K562 (cell line): ENCODE measurements around the gene LAP3. TPM values are rescaled to one million over a fixed set of nuclear protein-coding genes. Genes with fewer than 3 reads are reported as not detected.

ENCODE experiments used
- ARNT ChIP-seq, 2 experiments: fragments of 450-650 bp; IDR thresholded peaks; 2 replicates each; pipeline ENCODE4 v1.6.1; 2016; ENCODE audit warnings: mild to moderate bottlenecking in 1 of 2
- ATF7 ChIP-seq: fragments of 450-650 bp; IDR thresholded peaks from 2 replicates; pipeline ENCODE4 v1.7.1; 2014; ENCODE audit warnings: mild to moderate bottlenecking, moderate library complexity
- DNMT1 ChIP-seq: fragments of 450-650 bp; IDR thresholded peaks from 2 replicates; pipeline ENCODE4 v1.6.1; 2016; ENCODE audit warnings: antibody characterized with exemption, mild to moderate bottlenecking
- E2F6 ChIP-seq, 2 experiments: IDR thresholded peaks; 2 replicates each; pipeline ENCODE4 v1.6.1; 2011; ENCODE audit warnings: borderline replicate concordance in 1 of 2, control low read depth in 1 of 2, low read depth in 1 of 2, low read length in 1 of 2, mild to moderate bottlenecking in 1 of 2, mixed read lengths in 1 of 2, moderate library complexity in 1 of 2; ENCODE audit not compliant: insufficient read depth in 1 of 2, insufficient read length in 1 of 2, poor library complexity in 1 of 2, severe bottlenecking in 1 of 2; ENCODE audit errors: extremely low read depth in 1 of 2
- ELF1 ChIP-seq: fragments of 200-800 bp; sonication (Bioruptor generic); IDR thresholded peaks from 2 replicates; pipeline ENCODE4 v1.6.1; 2016; ENCODE audit warnings: missing genetic modification characterization, missing compliant biosample characterization
- FOXK2 ChIP-seq, 2 experiments: fragments of 450-650 bp; IDR thresholded peaks in 1 of 2; conservative IDR thresholded peaks in 1 of 2; 2 replicates each; pipeline ENCODE4 v1.6.1; 2016; ENCODE audit warnings: low read depth in 2 of 2, mild to moderate bottlenecking in 1 of 2
- FOXP1 ChIP-seq: sonication (generic); formaldehyde crosslinking; IDR thresholded peaks from 2 replicates; pipeline ENCODE4 v1.8.0; 2022; ENCODE audit warnings: mild to moderate bottlenecking, missing genetic modification reagents
- GABPA ChIP-seq: fragments of 200-800 bp; sonication (Bioruptor generic); conservative IDR thresholded peaks from 2 replicates; pipeline ENCODE4 v1.6.1; 2016; ENCODE audit warnings: low read depth, missing genetic modification characterization, missing compliant biosample characterization
- GABPB1 ChIP-seq: sonication (generic); formaldehyde crosslinking; IDR thresholded peaks from 2 replicates; pipeline ENCODE4 v1.8.0; 2022; ENCODE audit warnings: mild to moderate bottlenecking, missing genetic modification reagents
- HDAC1 ChIP-seq, 2 experiments: fragments of 450-650 bp; IDR thresholded peaks; 2 replicates each; pipeline ENCODE4 v1.6.1; 2016 to 2017; ENCODE audit warnings: inconsistent platforms in 1 of 2, mild to moderate bottlenecking in 1 of 2, moderate library complexity in 1 of 2
- HDAC2 ChIP-seq: fragments of 450-650 bp; IDR thresholded peaks from 2 replicates; pipeline ENCODE4 v1.6.1; 2016; ENCODE audit warnings: mild to moderate bottlenecking
- HNRNPK ChIP-seq: fragments of 200-400 bp; formaldehyde crosslinking; IDR thresholded peaks from one replicate; pipeline ENCODE4 v1.6.1; 2018; ENCODE audit warnings: mild to moderate bottlenecking, low read depth, low read length; ENCODE audit not compliant: poor library complexity, severe bottlenecking
- MAZ ChIP-seq, 2 experiments: fragments of 450-650 bp in 1 of 2; sonication (generic) in 1 of 2; formaldehyde crosslinking; IDR thresholded peaks in 1 of 2; conservative IDR thresholded peaks in 1 of 2; 2 replicates each; pipeline versions ENCODE4 v1.4.0 to v1.5.0; 2020; ENCODE audit warnings: mild to moderate bottlenecking in 1 of 2, missing genetic modification reagents in 1 of 2
- MYC ChIP-seq, 2 experiments: fragments of 250-450 bp in 1 of 2; sonication (Bioruptor Pico) in 1 of 2; IDR thresholded peaks; 2 replicates each; pipeline versions ENCODE4 v1.5.1 to v1.6.1; 2012 to 2021; ENCODE audit warnings: low read depth in 2 of 2, borderline replicate concordance in 1 of 2, improper control_type of control experiment in 1 of 2, low read length in 1 of 2, mild to moderate bottlenecking in 1 of 2, moderate library complexity in 1 of 2
- POLR2G ChIP-seq: fragments of 200-400 bp; formaldehyde crosslinking; IDR thresholded peaks from 2 replicates; pipeline ENCODE4 v1.6.1; 2017; ENCODE audit warnings: low read depth, mild to moderate bottlenecking, antibody characterized with exemption, low read length, moderate library complexity
- RBBP5 ChIP-seq: fragments of 200-600 bp; sonication (generic); IDR thresholded peaks from 2 replicates; pipeline ENCODE4 v1.6.1; 2012; ENCODE audit warnings: borderline replicate concordance, mild to moderate bottlenecking, low read length, control low read depth, inconsistent platforms; ENCODE audit not compliant: insufficient read depth, poor library complexity, severe bottlenecking
- RBM39 ChIP-seq: fragments of 200-400 bp; formaldehyde crosslinking; optimal IDR thresholded peaks from 2 replicates; pipeline ENCODE3; 2018; ENCODE audit warnings: low read depth, low read length
- SAP30 ChIP-seq: fragments of 200-600 bp; sonication (generic); IDR thresholded peaks from 2 replicates; pipeline ENCODE4 v1.6.1; 2012; ENCODE audit warnings: borderline replicate concordance, low read depth, mild to moderate bottlenecking, moderate library complexity, low read length, control low read depth, inconsistent platforms; ENCODE audit not compliant: insufficient read depth, poor library complexity, severe bottlenecking
- SIN3A ChIP-seq, 2 experiments: fragments of 150-350 bp in 1 of 2; IDR thresholded peaks; 2 replicates each; pipeline ENCODE4 v1.6.1; 2011 to 2016; ENCODE audit warnings: borderline replicate concordance in 2 of 2, low read depth in 2 of 2, low read length in 2 of 2, mild to moderate bottlenecking in 2 of 2, moderate library complexity in 2 of 2; ENCODE audit not compliant: control insufficient read depth in 1 of 2
- TBP ChIP-seq: optimal IDR thresholded peaks from 2 replicates; pipeline ENCODE3; 2011; ENCODE audit warnings: low read depth, low read length, improper control_type of control experiment
- ZNF134 ChIP-seq: fragments of 250-450 bp; sonication (Bioruptor Pico); conservative IDR thresholded peaks from 2 replicates; pipeline ENCODE4 v1.4.0; 2020
- ZNF184 ChIP-seq: sonication (generic); formaldehyde crosslinking; IDR thresholded peaks from 2 replicates; pipeline ENCODE4 v1.5.0; 2020; ENCODE audit warnings: missing genetic modification reagents
- ZNF445 ChIP-seq: fragments of 250-450 bp; sonication (Bioruptor Pico); IDR thresholded peaks from 2 replicates; pipeline ENCODE4 v1.4.0; 2020; ENCODE audit warnings: low read depth, mild to moderate bottlenecking, moderate library complexity
- polyA plus RNA-seq, 8 experiments: library from polyadenylated mRNA; depleted of rRNA in 4 of 8; stranded (reverse) in 5 of 8; unstranded in 3 of 8; fragments of >200 nt; fragmentation: Nextera tagmentation in 2 of 8; fragmentation: Illumina TruSeq in 1 of 8; extraction: Ambion mirVana in 2 of 8; extraction: Trizol in 1 of 8; gene quantifications; 2 replicates each; pipeline versions ENCODE4 v1.2.1 to v1.2.3, GENCODE V29; 2011 to 2014; ENCODE audit warnings: inconsistent platforms in 1 of 8, missing spikeins in 1 of 8
- total RNA-seq, 7 experiments: library from RNA; depleted of rRNA in 6 of 7; stranded (reverse); fragments of >200 nt in 6 of 7; fragmentation: Illumina TruSeq in 2 of 7; extraction: Trizol in 2 of 7; gene quantifications; 2 replicates each; pipeline versions ENCODE4 v1.2.1 to v1.2.3, GENCODE V29; 2011 to 2021; ENCODE audit warnings: low replicate concordance in 1 of 7
- TF ChIP-seq, protein P1 (sequence below): sonication (generic); formaldehyde crosslinking; IDR thresholded peaks from 2 replicates; pipeline ENCODE4 v1.8.0; 2022; ENCODE audit warnings: missing genetic modification reagents, mild to moderate bottlenecking, moderate library complexity, borderline replicate concordance

Gene LAP3
- total and polyA plus RNA-seq, 9 of the 15 experiments (the other 6 are each of a cell fraction or from before 2014, with no cell fraction given): 82.3 to 170 (median 107) TPM

GRCh38 chr4:17576932-17577664 is at the start of gene LAP3 (continued):
- TF ChIP-seq MYC (IDR thresholded peaks at IDR 0.05; ENCODE audit: low read depth, low read length): peak; percentile 95
- no peak; the same call in 1 of the 2 replicates for TF ChIP-seq MYC (CRISPR knock-in tag; IDR thresholded peaks at IDR 0.05; ENCODE audit: borderline replicate concordance, low read depth)
- TF ChIP-seq GABPB1: peak; percentile 85
- peak; percentile 83 for TF ChIP-seq TBP
- TF ChIP-seq SIN3A (IDR thresholded peaks at IDR 0.05; ENCODE audit: borderline replicate concordance in 2 of 2, control insufficient read depth in 1 of 2, low read depth in 2 of 2, low read length in 2 of 2): peak; percentile 79 to 93; a peak in 3 of 4 replicates
- 0 out of 2 replicates have a peak, but pooled peaks have one; percentile 31 for TF ChIP-seq HDAC2
- no peak for TF ChIP-seq ARNT (IDR thresholded peaks at IDR 0.05)
- TF ChIP-seq FOXP1 (CRISPR knock-in tag): peak; percentile 57; the same call in 1 of the 2 replicates
- TF ChIP-seq ZNF445: no peak
- TF ChIP-seq HNRNPK: peak; percentile 21
- peak; percentile 95 to 97 for TF ChIP-seq E2F6 (IDR thresholded peaks at IDR 0.05; ENCODE audit: borderline replicate concordance in 1 of 2, extremely low read depth in 1 of 2, insufficient read depth in 1 of 2, insufficient read length in 1 of 2, low read depth in 1 of 2, low read length in 1 of 2, poor library complexity in 1 of 2, severe bottlenecking in 1 of 2)
- peak; percentile 85 to 98 for TF ChIP-seq MAZ (CRISPR knock-in tag; conservative IDR thresholded peaks at IDR 0.05 in 1 of 2, IDR thresholded peaks at IDR 0.05 in 1 of 2)
- TF ChIP-seq ATF7: peak; percentile 98
- no peak for TF ChIP-seq ZNF184 (CRISPR knock-in tag)
- TF ChIP-seq FOXK2 (conservative IDR thresholded peaks at IDR 0.05 in 1 of 2, IDR thresholded peaks at IDR 0.05 in 1 of 2; ENCODE audit: low read depth in 2 of 2): peak; percentile 81 to 88
- no peak for TF ChIP-seq ZNF134 (CRISPR knock-in tag)
- TF ChIP-seq, protein P1, sequence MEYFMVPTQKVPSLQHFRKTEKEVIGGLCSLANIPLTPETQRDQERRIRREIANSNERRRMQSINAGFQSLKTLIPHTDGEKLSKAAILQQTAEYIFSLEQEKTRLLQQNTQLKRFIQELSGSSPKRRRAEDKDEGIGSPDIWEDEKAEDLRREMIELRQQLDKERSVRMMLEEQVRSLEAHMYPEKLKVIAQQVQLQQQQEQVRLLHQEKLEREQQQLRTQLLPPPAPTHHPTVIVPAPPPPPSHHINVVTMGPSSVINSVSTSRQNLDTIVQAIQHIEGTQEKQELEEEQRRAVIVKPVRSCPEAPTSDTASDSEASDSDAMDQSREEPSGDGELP (CRISPR knock-in tag): peak; percentile 58; the same call in 1 of the 2 replicates
- TF ChIP-seq ELF1 (tag): peak; percentile 57
- TF ChIP-seq GABPA (tag): peak; percentile 89
- peak; percentile 99 for TF ChIP-seq POLR2G
- TF ChIP-seq HDAC1 (IDR thresholded peaks at IDR 0.05): peak in 1 of 2 experiments; percentile 79; a peak in 2 of 4 replicates
- no peak for TF ChIP-seq RBM39
- TF ChIP-seq DNMT1: no peak
- peak; percentile 78 for TF ChIP-seq RBBP5
- peak; percentile 85 for TF ChIP-seq SAP30
